Measurements from ENCODE around the gene FKRP.

DNA sequence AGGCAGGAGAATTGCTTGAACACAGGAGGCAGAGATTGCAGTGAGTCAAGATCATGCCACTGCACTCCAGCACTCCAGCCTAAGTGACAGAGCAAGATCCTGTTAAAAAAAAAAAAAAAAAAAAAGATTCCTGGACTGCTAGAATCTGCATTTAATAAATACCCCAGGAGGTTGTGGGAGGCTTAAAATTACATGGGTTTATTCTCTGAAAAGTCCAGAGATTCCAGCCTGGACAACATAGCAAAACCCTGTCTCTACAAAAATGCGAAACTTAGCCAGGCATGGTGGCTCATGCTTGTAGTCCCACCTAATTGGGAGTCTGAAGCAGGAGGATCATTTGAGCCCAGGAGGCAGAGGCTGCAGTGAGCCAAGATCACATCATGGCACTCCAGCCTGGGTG, 52.0 kb downstream of the FKRP start:
- TF ChIP-seq, protein P1, sequence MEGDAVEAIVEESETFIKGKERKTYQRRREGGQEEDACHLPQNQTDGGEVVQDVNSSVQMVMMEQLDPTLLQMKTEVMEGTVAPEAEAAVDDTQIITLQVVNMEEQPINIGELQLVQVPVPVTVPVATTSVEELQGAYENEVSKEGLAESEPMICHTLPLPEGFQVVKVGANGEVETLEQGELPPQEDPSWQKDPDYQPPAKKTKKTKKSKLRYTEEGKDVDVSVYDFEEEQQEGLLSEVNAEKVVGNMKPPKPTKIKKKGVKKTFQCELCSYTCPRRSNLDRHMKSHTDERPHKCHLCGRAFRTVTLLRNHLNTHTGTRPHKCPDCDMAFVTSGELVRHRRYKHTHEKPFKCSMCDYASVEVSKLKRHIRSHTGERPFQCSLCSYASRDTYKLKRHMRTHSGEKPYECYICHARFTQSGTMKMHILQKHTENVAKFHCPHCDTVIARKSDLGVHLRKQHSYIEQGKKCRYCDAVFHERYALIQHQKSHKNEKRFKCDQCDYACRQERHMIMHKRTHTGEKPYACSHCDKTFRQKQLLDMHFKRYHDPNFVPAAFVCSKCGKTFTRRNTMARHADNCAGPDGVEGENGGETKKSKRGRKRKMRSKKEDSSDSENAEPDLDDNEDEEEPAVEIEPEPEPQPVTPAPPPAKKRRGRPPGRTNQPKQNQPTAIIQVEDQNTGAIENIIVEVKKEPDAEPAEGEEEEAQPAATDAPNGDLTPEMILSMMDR (optimal IDR thresholded peaks at IDR 0.05 in 1 of 3, IDR thresholded peaks at IDR 0.05 in 1 of 3, conservative IDR thresholded peaks at IDR 0.05 in 1 of 3; ENCODE audit: extremely low read depth in 1 of 3, insufficient read depth in 2 of 3, low read length in 3 of 3): no peak
- no peak for TF ChIP-seq EZH2 (IDR thresholded peaks at IDR 0.05; ENCODE audit: low read length)
